ENCODE measurements around the gene ARMCX2.

DNA sequence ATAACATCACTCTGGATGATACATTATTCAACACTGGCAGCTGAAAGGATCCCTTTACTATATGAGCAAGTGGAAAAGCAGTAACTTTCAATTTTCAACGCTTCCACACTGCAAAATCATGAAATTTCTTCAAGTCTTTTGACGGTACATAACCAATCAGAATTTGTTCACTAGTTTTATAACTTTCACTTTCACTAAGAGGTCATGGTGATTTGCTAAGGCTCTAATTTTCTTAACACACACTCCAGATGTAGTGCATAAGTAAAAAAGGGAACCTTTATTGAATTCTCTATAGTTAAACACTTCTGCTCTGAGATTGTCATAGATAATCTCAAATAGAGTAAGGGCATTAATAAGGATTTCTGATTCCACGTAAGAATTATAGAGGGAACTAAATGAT is 4.1 kb downstream of the ARMCX2 start:
- TF ChIP-seq, protein P1, sequence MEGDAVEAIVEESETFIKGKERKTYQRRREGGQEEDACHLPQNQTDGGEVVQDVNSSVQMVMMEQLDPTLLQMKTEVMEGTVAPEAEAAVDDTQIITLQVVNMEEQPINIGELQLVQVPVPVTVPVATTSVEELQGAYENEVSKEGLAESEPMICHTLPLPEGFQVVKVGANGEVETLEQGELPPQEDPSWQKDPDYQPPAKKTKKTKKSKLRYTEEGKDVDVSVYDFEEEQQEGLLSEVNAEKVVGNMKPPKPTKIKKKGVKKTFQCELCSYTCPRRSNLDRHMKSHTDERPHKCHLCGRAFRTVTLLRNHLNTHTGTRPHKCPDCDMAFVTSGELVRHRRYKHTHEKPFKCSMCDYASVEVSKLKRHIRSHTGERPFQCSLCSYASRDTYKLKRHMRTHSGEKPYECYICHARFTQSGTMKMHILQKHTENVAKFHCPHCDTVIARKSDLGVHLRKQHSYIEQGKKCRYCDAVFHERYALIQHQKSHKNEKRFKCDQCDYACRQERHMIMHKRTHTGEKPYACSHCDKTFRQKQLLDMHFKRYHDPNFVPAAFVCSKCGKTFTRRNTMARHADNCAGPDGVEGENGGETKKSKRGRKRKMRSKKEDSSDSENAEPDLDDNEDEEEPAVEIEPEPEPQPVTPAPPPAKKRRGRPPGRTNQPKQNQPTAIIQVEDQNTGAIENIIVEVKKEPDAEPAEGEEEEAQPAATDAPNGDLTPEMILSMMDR (IDR thresholded peaks at IDR 0.05 in 2 of 3, conservative IDR thresholded peaks at IDR 0.05 in 1 of 3; ENCODE audit: borderline replicate concordance in 1 of 3, insufficient read depth in 1 of 3, low read depth in 2 of 3, low read length in 2 of 3), result no peak
- TF ChIP-seq EZH2 (IDR thresholded peaks at IDR 0.05) (no peak), RAD21 (IDR thresholded peaks at IDR 0.05; ENCODE audit: low read depth) (no peak), EGR1 (IDR thresholded peaks at IDR 0.05; ENCODE audit: low read depth) (no peak)

Data from HCT116 (cell line).